GM12872 (cell line): Measurements from ENCODE around the gene HMGB4.

Experiments
- CTCF ChIP-seq: IDR thresholded peaks from 3 replicates; pipeline ENCODE4 v1.5.1; 2011; ENCODE audit warnings: low read depth, mild to moderate bottlenecking, low read length, moderate library complexity; ENCODE audit not compliant: insufficient read depth

The HMGB4 gene

GRCh38 chr1:33897092-33897725 is 33.3 kb downstream of the HMGB4 start:
- no peak for TF ChIP-seq CTCF

- no peak for TF ChIP-seq CTCF
Observed at GRCh38 chr1:33898406-33898805, 34.5 kb downstream of the HMGB4 start.

GRCh38 chr1:33898881-33899280 is 35.0 kb downstream of the HMGB4 start:
- TF ChIP-seq CTCF = no peak

GRCh38 chr1:33899746-33900145 is 35.9 kb downstream of the HMGB4 start:
- TF ChIP-seq CTCF = no peak

- TF ChIP-seq CTCF = no peak
Observed at GRCh38 chr1:33902486-33903209, 38.8 kb downstream of the HMGB4 start.

GRCh38 chr1:33903210-33903589 is 39.3 kb downstream of the HMGB4 start:
- TF ChIP-seq CTCF = no peak

- TF ChIP-seq CTCF = no peak
Observed at GRCh38 chr1:33905241-33905640, 41.4 kb downstream of the HMGB4 start.
